Vagina (tissue), 2 donors: ENCODE results near the gene E2F7. TPM values are rescaled to one million over a fixed set of nuclear protein-coding genes. Genes with fewer than 3 reads are reported as not detected.

ENCODE experiments used
- DNase-seq, 2 donors: peaks; one replicate each; pipeline ENCODE4 v3.0.0-alpha.2; 2017; ENCODE audit errors: extremely low spot score in 2 of 2
- H3K27ac ChIP-seq: fragments of 200-600 bp; sonication (generic); one replicate; pipeline ENCODE4 v1.5.1; 2019
- H3K27me3 ChIP-seq: fragments of 200-600 bp; sonication (generic); one replicate; pipeline ENCODE4 v1.5.1; 2019
- H3K36me3 ChIP-seq, 2 donors: fragments of 200-600 bp; sonication (generic); one replicate each; pipeline ENCODE4 v1.5.1; 2017 to 2019
- H3K4me1 ChIP-seq: fragments of 200-600 bp; sonication (generic); one replicate; pipeline ENCODE4 v1.5.1; 2019
- H3K4me3 ChIP-seq, 2 donors: fragments of 200-600 bp; sonication (generic); 1 replicate in 1 of 2; 2 replicates in 1 of 2; pipeline ENCODE4 v1.5.1; 2016 to 2019
- H3K9me3 ChIP-seq: fragments of 200-600 bp; sonication (generic); one replicate; pipeline ENCODE4 v1.5.1; 2019
- CTCF ChIP-seq, 3 experiments: fragments of 450-650 bp in 2 of 3; fragments of 200-600 bp in 1 of 3; sonication (generic) in 1 of 3; IDR thresholded peaks; one replicate each; pipeline ENCODE4 v1.5.1; 2017 to 2019; ENCODE audit warnings: antibody characterized with exemption in 3 of 3, mild to moderate bottlenecking in 2 of 3, moderate library complexity in 2 of 3
- POLR2A ChIP-seq, 2 donors: fragments of 450-650 bp; IDR thresholded peaks; one replicate each; pipeline ENCODE4 v1.6.1; 2017; ENCODE audit warnings: antibody characterized with exemption in 2 of 2, mild to moderate bottlenecking in 2 of 2, moderate library complexity in 2 of 2
- POLR2AphosphoS5 ChIP-seq, 2 donors: sonication (generic); formaldehyde crosslinking; IDR thresholded peaks; one replicate each; pipeline ENCODE4 v1.9.0; 2017; ENCODE audit warnings: antibody characterized with exemption in 2 of 2, mild to moderate bottlenecking in 2 of 2, low read depth in 1 of 2; ENCODE audit not compliant: insufficient read depth in 1 of 2
- intact Hi-C: fragments of 100-400 bp; cut with DNase I; formaldehyde crosslinking; loops from one replicate; pipeline ENCODE4 v1.15.1; 2023
- total RNA-seq: library from RNA; depleted of rRNA; stranded (reverse); fragments of >200 nt; gene quantifications from one replicate; pipeline ENCODE4 v1.2.3, GENCODE V29; 2016

Gene E2F7
- total RNA-seq, 1 donor from 2014 or later, result 2.2 TPM

DNA sequence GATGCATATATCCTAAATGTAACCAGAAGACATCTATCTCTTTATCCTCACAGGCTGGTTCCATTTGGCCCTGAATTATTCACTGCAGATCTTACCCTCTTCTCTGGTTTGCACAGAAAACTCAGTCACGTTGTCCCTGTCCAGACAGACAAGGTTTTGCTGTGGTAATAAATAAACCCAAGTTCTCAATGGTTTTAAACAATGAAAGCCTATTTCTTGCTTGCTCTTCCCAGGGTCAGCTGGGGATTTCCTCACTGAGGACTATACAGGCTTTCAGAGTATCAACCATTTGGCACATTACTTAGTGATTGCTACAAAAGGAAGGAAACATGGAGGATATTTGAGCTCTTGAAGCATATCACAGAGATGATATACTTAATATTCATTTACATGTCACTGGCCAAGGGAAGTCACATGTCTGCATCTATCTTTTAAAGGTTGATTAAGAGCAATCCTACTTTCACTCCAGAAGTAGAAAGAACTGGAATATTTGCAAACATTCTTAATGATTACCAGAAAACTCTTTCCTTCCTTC lies 24.4 kb upstream of the E2F7 start:
- Histone ChIP-seq H3K27me3 (no peaks in the 10 kb centered on the region), H3K9me3 (no peaks in the 10 kb centered on the region), H3K27ac (no peak overlapping the region), H3K4me1 (no peaks in the 10 kb centered on the region), H3K4me3 (no peak overlapping the region), H3K36me3 (no peaks in the 10 kb centered on the region)
- intact Hi-C loops, result no loop called here
- no peak for DNase-seq
- TF ChIP-seq POLR2A (IDR thresholded peaks at IDR 0.05) (no peak), CTCF (IDR thresholded peaks at IDR 0.05) (no peak), POLR2AphosphoS5 (IDR thresholded peaks at IDR 0.05; ENCODE audit: insufficient read depth in 1 of 2, low read depth in 1 of 2) (no peak)

DNA sequence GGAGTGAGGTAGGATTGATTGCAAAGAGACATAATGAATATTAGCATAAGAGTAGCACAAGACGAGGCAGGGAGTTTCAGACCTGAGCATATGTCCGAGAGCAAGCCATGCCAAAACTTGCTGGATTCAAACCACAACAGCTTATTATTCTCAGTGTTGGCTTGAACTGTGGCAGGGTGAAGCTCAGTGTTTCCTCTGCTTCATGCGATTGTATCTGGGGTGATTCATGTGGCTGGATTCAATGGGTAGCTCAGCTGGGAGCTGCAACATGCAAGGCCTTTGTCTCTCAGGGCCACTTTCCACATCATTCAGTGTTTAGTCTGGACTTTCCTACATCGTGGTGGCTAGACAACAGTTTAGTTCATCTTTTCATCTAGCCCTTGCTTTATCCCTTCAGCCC lies 22.1 kb upstream of the E2F7 start:
- Histone ChIP-seq H3K9me3 (no peaks in the 10 kb centered on the region), H3K4me3 (no peak overlapping the region), H3K27ac (no peak overlapping the region), H3K27me3 (no peaks in the 10 kb centered on the region), H3K36me3 (no peaks in the 10 kb centered on the region), H3K4me1 (no peaks in the 10 kb centered on the region)
- TF ChIP-seq POLR2AphosphoS5 (IDR thresholded peaks at IDR 0.05; ENCODE audit: insufficient read depth in 1 of 2, low read depth in 1 of 2) (no peak), CTCF (IDR thresholded peaks at IDR 0.05) (no peak), POLR2A (IDR thresholded peaks at IDR 0.05) (no peak)
- DNase-seq, result no peak
- intact Hi-C loops, result no loop called here

DNA sequence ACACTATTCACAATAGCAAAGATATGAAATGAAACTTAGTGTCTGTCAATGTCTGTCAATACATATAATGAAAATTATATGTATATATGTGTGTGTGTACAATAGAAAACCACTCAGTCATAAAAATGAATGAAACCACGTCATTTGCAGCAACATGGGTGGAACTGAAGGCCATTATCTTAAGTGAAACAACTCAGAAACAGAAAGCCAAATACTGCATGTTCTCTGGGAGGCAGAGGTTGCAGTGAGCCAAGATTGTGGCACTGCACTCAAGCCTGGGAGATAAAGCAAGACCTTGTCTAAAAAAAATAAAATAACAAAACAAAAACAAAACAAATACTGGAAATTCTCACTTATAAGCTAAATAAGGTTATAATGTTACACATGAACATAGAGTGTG lies 16.7 kb upstream of the E2F7 start:
- no peak overlapping the region for H3K4me3 ChIP-seq
- DNase-seq, result no peak
- no peaks in the 10 kb centered on the region for H3K4me1 ChIP-seq
- TF ChIP-seq POLR2A (IDR thresholded peaks at IDR 0.05) (no peak), CTCF (IDR thresholded peaks at IDR 0.05) (no peak), POLR2AphosphoS5 (IDR thresholded peaks at IDR 0.05; ENCODE audit: insufficient read depth in 1 of 2, low read depth in 1 of 2) (no peak)
- no peaks in the 10 kb centered on the region for H3K9me3 ChIP-seq
- no peaks in the 10 kb centered on the region for H3K27me3 ChIP-seq
- intact Hi-C loops, result no loop called here
- no peaks in the 10 kb centered on the region for H3K36me3 ChIP-seq
- no peak overlapping the region for H3K27ac ChIP-seq

DNA sequence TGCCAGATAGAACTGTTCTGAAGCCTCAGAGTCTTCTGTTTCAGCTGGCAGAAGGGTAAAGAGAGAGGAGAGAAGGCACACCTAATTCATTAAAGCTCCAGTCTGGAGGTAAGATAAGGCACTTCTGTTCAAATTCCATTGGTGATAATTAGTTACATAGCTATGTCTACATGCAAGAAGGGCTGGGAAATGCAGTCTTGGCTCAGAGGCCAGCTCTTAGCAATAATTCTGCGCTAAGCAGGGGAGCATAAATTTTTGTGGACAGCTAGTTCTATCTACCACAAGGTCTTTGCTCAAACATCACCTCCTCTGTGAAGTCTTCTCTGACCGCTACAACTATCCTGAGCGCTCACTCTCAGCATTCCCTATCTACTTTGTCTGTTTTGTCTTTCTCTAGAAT lies 14.3 kb upstream of the E2F7 start:
- DNase-seq, result no peak
- Histone ChIP-seq H3K4me3 (no peak overlapping the region), H3K36me3 (no peaks in the 10 kb centered on the region), H3K27ac (no peak overlapping the region), H3K4me1 (no peaks in the 10 kb centered on the region), H3K27me3 (no peaks in the 10 kb centered on the region), H3K9me3 (no peaks in the 10 kb centered on the region)
- TF ChIP-seq CTCF (IDR thresholded peaks at IDR 0.05), result no peak
- TF ChIP-seq POLR2A (IDR thresholded peaks at IDR 0.05), result no peak
- TF ChIP-seq POLR2AphosphoS5 (IDR thresholded peaks at IDR 0.05; ENCODE audit: insufficient read depth in 1 of 2, low read depth in 1 of 2), result no peak
- intact Hi-C loops, result no loop called here

DNA sequence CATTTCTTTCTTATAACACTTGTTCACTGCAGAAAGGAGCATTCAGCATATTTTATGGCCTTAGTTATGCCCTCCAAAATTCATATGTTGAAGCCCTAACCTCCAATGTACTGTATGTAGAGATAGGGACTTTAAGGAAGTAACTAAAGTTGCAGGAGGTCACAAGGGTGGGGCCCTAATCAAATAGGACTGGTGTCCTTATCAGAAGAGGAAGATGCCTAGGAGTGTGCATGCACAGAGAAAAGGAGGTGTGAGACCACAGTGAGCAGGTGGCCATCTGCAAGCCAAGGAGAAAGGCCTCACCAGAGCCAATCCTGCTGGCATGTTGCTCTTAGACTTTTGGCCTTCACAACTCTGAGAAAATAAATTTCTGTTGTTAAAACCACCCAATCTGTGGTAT lies 12.9 kb upstream of the E2F7 start:
- Histone ChIP-seq H3K27ac (no peak overlapping the region), H3K27me3 (no peaks in the 10 kb centered on the region), H3K9me3 (no peaks in the 10 kb centered on the region), H3K4me3 (no peak overlapping the region), H3K36me3 (no peaks in the 10 kb centered on the region), H3K4me1 (no peaks in the 10 kb centered on the region)
- no peak for DNase-seq
- TF ChIP-seq POLR2A (IDR thresholded peaks at IDR 0.05) (no peak), CTCF (IDR thresholded peaks at IDR 0.05) (no peak)
- intact Hi-C loops, result no loop called here
